NCI-H1092 (cell line): ENCODE results near the gene AK4.

ENCODE experiments used
- DNase-seq: peaks from one replicate; lab custom pipeline; 2025; lab: John Stamatoyannopoulos, UW

The AK4 gene

DNA sequence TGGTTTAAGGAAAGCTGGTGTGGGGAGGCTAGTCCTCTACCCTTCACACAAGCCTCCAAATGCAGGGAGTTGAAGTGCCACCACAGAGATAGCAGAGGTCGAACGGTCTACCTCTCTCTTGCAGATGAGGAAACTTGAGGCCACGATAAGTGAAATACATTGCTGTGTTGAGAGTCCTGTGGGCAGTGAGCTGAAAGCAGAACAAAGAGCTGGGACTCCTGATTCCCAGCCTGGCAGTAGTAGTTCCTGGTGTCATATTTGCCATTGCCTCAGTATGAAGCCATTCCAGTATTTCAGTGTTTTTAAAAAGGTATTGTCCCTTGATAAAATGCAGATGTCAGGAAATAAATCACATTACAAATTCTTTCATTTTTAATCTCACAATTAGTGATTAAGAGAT lies 28.6 kb downstream of the AK4 start:
- no peak for DNase-seq

DNA sequence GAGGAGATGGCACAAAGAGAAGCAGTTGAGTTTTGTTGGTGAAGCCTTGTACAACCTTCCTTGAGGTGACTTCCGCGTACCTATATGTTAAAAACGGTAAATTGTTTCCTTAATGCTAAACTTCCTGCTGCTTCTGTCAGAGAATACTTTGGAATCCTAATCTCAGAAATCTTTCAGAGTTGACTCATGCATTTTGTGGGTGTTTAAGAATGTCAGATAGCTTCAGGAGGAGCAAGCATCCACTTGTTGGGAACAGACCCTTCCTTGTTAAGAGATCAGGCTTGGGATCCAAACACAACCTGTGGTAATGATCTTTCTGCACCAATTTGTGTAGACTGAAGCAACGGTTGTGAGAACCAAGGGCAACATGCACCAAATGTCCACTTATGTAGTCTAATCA lies 29.5 kb downstream of the AK4 start:
- DNase-seq: no peak

DNA sequence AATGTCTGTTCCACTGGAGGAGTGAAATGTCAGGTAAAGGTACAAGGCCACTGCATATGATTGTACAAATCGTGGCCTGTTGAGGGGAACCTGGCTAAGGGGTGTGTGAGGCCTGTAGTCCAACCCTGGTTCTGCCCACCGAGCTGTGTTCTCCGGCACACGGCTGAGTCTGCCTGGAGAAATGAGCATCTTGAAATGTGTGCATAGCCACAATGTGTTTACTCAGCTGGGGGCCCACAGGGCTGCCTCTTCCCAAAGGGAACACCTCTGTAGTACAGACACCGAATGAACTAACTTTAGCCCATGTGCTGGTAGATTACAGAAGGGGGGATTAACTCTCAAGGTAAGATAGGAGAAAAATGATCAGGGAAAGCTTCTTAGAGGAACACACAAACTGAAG lies 30.2 kb downstream of the AK4 start:
- no peak for DNase-seq

GRCh38 chr1:65179148-65179547 lies 31.1 kb downstream of the AK4 start:
- DNase-seq: no peak

GRCh38 chr1:65180977-65181376 lies 33.0 kb downstream of the AK4 start:
- no peak for DNase-seq

- DNase-seq: no peak
Observed at GRCh38 chr1:65182658-65183268, 34.8 kb downstream of the AK4 start.

GRCh38 chr1:65189576-65190115 lies 41.6 kb downstream of the AK4 start:
- DNase-seq: no peak

DNA sequence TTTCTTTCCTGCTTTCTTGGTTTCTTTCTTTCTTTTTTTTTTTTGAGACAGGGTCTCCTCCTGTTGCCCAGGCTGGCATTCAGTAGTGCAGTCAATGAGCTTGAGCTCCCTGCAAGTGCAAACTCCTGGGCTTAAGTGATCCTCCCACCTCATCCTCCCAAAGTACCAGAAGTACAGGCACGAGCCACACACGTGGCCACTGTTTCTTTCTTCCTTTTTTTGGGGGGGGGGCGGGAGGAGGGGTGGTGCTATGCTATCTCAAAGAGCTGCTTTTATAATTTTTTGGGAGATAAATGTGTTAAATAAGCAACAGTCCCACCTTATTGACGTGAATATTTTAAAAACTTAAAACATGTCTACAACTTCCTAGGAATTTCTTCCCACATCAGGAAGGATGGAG lies 42.2 kb downstream of the AK4 start:
- no peak for DNase-seq

GRCh38 chr1:65193129-65193695 lies 45.2 kb downstream of the AK4 start:
- DNase-seq: no peak

GRCh38 chr1:65195495-65196417 lies 47.8 kb downstream of the AK4 start:
- DNase-seq: no peak

GRCh38 chr1:65196926-65197325 lies 48.9 kb downstream of the AK4 start:
- DNase-seq: no peak

GRCh38 chr1:65197636-65198035 lies 49.6 kb downstream of the AK4 start:
- DNase-seq: no peak

DNA sequence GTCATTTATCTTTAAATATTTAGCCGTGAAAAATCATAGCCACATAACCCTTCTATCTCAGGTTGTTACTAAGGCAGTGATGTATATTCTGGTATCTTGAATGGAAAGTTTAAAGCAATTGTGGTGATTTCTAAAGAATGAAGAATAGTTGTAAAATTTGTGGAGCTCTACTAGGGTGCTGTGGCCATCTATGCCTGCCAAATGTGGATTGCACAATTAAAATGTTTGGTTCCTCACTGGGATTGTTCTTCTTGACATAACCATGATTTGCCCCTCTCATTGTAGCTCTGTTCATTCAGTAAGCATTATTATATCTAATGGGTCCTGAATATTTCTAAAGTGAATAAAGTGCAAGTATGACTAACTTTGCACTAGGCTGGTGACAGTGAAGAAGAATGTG lies 50.1 kb downstream of the AK4 start:
- no peak for DNase-seq

DNA sequence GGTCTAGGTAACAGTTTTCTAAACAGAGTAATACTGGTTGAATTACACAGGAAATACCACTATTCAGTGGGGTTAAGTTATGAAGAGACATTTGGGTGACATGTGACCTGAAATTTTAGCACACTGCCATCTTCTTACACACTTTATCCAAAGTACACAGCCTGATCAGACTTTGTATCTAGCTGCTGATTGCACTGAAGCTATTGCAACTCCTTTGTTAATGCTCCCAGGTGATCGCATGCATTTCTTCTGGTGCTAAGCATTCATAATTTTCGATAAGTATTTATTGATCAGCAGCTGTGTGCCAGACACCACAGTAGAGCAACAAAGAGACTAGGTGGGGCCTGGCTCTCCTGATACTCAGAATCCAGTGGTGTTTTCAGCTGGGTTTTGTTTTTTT lies 52.4 kb downstream of the AK4 start:
- no peak for DNase-seq

GRCh38 chr1:65206836-65207235 lies 58.8 kb downstream of the AK4 start:
- no peak for DNase-seq

DNA sequence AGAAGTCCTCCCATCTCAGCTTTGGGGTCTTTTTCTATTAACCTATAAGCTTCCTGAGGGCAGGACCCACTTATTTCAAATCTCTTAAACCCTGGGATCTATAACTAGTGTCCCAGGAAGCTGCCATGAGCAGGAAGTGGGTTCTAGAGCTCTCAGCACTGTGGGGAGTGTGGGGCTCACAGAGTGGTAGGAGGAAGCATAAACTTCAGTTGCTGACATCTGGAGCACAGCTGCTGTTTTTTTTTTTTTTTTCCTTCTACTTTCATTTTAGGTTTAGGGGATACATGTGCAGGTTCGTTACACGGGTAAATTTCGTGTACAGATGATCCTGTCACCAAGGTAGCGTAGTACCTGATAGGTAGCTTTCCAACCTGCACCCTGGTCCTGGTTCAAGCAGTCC lies 59.3 kb downstream of the AK4 start:
- no peak for DNase-seq

DNA sequence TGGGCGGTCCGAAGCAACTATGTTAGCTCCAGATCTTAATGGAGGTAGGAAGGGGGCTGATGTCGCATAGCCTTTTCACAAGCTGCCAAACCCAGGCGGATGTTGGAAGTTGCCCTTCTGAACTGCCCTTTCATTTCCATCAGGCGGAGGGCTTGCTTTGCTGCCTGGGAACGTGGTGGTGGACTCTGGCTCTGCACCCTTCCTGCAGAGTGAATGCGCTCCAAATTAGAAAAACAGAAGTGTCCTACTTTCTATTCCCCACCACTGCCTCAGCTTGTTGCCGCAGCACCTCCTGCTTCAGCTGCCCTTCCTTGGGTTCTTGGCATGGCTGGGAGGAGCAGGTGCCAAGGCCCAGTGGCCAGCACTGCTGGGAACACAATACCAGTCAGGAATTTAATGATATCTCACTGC lies 60.6 kb downstream of the AK4 start:
- no peak for DNase-seq

DNA sequence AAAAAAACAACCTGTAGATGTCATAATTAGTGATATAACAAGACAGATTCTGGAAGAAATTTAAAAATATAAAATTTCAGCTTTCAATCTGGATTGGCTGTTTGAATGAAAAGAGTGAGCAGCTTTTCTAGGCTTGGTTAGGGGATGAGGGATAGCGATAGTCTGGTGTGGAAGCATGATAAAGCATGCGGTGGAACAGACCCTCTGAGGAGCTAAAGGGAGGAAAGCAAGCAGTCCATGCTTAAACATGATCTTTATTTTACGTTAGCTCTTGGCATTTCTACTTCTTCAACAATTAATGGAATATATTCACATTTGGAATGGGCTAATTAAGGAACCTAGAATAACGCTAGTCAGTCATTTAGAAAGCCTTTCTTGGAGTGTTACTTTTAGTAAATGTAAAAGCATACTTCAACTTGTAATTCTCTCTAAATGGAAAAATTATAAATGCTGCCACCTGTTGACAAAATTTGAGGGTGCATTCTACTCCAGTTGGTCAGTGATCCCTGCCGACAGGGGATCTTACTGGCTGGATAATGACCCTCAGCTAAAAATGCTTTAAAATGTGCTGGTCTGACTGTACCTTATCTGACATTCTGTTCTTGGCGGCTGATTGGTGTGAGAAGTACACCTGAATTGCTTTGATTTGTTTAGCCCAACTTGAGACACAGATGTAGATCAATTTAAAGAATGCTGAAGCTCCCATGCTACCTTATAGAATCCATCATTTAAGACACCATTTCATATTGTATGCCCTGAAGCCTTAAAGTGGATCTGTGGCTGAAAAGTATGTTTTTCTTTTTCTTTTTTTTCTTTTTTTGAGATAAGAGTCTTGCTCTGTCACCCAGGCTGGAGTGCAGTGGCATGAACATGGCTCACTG lies 61.2 kb downstream of the AK4 start:
- DNase-seq: no peak

DNA sequence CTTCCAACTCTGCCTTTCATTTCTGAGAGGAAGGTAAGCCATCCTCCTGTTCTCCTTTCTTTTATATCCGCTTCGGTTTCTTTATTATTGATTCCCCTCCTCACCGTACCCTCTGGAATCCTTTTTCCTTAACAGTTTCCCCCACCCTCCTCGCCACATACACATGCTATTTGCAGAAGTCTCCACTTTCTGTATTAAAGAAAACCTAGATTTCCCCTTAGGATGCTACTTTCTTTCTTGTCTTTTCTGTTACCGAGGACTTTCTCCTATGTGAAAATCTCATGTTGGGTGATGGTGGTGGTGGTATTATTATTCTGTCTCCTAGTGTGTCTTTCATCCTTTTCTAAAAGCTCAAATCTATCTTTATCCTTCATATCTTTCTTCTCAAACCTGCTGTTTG lies 62.3 kb downstream of the AK4 start:
- DNase-seq: no peak

GRCh38 chr1:65211331-65211730 lies 63.3 kb downstream of the AK4 start:
- no peak for DNase-seq

DNA sequence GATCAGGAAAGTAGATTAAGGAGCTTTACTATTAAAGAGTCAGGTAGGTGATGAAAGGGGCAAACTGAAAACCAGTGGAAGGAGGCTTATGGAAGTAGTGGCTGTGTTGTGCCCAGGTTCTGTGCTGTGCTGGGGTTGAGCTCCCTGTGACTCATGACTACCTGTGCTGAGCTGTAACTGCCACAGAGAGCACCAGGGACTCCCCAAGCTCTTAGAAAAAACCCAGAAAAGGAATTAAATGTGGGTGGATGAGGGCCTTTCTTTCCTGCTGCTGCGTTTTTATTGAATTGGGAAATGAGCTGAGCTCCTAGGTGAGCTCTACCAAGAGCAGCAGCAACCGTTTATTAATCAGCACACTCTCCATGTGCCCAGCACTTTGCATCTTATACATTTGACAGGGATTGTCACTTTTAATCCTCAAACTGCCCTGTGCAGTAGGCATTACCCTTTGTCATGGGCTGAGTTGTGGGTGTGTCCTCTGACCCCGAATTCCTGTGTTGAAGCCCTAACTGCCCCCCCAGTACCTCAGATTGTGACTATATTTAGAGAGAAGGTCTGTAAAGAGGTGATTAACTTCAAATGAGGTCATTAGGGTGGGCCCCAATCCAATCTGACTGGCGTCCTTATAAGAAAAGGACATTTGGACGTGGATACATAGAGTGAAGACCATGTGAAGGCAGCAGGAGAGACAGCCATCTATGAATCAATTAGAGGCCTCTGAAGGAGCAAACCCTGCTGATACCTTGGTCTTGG lies 65.4 kb downstream of the AK4 start:
- DNase-seq: no peak
